ENCODE measurements around the gene PARVB.

GRCh38 chr22:44207981-44208317 is 183.8 kb downstream of the PARVB start:
- TF ChIP-seq POLR2A (IDR thresholded peaks at IDR 0.05; ENCODE audit: low read length) (no peak), GATA1 (IDR thresholded peaks at IDR 0.05; ENCODE audit: low read depth, low read length) (no peak)

Measured in erythroblast (primary cell).